Stimulated activated CD8-positive, alpha-beta memory T cell treated with anti-CD3 and anti-CD28 coated beads, Interleukin-7, amount 100 ng/mL, for 4 hours (primary cell): ENCODE measurements around the gene ADAMTSL2.

Experiments used
- DNase-seq, 2 donors: peaks; one replicate each; pipeline ENCODE4 v3.0.0-alpha.2; 2020; ENCODE audit warnings: low read depth in 2 of 2

The ADAMTSL2 gene

GRCh38 chr9:133518200-133518599, 16.3 kb upstream of the ADAMTSL2 start:
- no peak for DNase-seq

DNA sequence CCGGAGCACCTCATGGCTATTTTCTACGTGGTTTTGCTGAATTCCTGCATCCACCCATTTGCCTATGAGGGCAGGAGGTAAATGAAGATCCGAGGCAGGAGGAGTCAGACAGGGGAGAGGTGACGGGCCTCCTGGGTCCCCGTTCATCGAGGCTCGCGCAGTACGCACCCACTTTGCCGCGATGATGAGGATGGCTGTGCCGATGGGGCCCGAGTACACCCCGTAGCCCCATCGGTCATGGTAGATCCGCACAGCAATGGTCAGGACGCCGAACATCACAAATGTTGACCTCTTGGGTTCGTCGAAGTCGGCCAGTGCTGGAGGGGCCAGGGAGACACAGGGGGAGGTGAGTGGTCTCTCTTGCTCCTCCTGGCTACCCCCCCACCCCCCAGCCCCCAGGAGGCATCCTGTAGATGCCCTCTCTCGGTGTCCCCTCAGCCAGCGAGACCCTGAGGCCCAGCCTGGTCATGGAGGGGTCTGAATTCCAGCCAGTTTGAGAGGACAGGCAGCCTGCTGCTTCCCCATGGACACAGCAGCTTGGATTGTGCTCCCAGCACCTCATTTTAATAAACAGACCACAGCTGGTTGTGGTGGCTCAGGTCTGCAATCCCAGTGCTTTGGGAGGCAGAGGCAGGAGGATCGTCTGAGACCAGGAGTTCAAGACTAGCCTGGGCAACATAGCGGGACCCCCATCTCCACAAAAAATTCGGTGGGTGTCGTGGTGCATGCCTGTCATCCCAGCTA, 15.6 kb upstream of the ADAMTSL2 start:
- no peak for DNase-seq

DNA sequence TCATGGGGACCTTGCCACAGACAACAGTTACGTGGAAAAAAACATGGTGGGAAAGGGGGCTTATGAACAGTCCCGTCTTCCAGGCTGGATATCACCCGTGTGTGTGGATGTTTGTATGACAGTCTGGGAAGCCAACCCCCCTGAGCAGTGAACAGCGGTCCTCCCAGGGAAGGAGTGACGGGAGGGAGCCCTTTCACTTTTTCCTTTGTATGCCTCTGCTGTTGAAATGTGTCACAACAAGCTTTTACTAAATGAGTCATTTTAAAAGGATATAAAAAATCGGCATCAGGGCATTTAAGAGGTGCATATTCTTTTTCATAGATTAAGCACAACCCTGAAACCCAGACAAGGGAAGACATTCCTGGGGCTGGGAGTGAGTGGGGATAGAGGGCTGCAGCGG, 14.8 kb upstream of the ADAMTSL2 start:
- no peak for DNase-seq

DNA sequence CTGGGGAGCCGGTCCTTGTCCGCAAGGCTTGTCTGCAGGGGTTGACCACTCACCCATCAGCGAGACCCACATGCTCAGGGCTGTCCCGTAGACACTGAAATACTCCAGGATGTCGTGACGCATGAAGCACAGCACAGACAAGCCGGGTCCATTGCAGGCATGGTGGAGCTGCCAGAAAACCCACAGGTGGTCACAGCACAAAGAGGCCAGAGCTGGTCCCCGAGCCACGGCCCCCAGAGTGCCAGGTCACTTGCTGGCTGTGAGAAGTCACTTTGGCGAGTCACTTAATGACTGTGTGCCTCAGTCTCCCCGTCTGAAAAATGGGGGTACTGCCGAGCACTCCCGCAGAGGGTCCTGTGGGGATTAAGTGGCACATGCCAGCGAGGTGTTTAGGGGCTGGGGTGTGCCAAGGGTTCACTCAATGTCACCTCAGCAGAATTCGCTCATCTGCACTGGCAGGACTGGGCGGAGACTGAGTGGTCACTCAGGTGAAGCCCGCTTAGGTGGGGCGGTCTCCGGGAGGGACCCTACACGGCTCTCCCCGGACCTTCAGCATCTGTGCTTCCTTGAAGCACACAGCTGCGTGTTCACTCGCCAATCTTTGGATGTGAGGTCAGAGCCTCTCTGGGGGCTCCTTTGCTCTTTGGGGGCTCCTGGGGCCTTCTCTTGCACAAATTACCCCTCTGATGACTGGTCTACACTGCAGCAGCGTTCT, 14.2 kb upstream of the ADAMTSL2 start:
- DNase-seq, result no peak

DNA sequence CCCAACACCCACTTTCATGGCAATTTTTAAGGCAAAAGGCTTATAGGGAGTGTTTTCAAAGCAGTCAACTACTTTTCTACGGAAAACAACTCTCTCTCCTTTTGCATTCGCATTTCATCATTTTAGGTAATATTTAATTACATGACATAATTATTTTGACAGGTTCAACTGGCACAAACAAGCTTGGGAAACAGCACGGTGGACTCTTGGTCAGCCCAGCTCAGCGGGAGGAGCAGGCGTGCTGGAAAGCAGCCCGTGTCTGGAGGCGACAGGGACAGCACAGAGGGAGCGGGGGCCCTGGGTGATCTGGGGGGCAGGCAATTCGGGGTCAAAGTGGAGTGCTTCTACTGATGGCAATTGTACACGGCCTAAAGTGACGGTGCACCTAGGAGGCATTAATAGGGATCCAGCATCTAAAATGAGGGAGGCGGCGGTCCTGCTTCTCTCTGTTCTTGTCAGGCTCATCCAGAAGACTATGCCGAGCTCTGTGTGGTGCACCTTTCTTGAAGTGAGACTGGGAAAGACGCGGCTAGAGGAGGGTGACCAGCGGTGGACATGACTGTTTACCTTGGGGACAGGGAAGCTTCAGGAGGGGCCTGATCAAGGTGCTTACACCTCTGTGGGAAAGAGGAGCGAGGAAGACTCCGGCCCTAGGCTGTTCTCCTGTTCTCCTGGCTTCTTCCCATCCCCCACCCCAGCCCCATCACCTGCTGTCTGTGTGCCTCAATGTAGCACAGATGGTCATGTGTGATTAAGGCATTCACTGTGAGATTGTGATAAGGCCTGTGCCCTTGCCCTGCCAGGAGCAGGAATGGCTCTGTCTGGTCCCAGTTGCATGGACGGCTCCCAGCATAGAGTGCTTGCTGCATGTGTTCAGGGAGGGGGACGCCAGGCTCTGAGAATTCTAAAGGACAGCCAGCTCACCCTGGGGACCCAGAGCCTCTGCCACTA, 13.1 kb upstream of the ADAMTSL2 start:
- DNase-seq, result no peak

- DNase-seq, result no peak
Measured at GRCh38 chr9:133522073-133522910, 12.2 kb upstream of the ADAMTSL2 start.

DNA sequence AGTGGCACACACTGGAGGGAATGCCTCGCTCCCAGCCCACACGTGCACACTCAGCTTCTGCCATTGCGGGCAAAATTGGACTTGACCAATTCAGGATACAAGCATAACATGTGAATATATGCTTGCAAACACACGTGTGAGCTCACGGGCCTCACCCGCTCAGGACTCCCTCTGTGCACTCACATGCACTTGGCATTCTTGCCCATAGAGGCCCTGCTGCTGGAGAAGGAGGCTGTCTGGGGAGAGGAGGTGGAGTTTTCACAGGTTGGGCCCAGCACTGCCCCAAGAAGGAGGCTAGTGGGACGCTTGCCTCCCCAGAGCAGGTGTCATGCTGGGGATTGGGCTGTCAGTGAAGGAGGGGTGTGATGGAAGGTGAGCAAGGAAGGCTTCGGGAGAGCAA, 11.4 kb upstream of the ADAMTSL2 start:
- no peak for DNase-seq

DNA sequence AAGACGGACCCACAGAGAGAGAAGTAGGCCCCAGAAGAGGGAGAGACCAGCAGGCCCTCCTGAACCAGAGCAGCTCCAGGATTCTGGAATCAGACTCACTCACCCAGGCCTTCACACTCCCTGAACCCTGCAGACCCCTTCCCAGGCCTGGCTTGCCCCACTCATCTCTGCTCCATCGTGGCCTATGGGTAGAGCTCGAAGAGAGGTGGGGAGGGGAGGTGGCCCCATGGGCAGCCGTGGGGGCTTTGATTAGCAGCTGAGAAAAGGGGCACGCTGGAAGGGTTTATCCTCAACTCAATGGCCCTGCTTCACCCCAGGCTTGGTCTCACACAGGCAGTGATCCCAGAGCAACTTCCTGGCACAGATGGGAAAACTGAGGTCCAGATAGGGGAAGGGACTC, 10.4 kb upstream of the ADAMTSL2 start:
- DNase-seq, result no peak

- DNase-seq, result no peak
Measured at GRCh38 chr9:133524679-133525228, 9.8 kb upstream of the ADAMTSL2 start, which contains the start of gene MYMK. Gene MYMK, minus strand, starts transcription at chr9:133524959. Its CDS starts 115 bp downstream, at chr9:133524844.

DNA sequence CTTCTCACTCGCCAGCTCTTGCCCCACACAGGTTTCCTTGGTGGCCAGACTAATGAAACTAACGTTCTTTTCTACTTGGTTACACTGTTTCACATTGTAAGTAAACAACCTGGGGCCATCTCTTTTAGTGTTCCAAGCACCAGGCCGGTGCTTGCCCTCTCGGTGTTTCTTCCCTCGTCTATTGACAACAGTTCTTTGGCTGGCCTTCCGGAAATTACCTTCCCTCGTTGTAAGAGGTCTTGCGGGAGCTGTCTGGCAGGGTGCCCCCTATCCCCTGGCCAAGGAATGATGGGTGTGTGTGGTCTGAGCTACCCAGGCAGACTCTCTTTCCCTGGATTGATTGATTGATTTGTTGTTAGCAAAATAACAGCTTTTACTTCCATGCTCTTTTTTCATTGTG, 8.8 kb upstream of the ADAMTSL2 start:
- no peak for DNase-seq

DNA sequence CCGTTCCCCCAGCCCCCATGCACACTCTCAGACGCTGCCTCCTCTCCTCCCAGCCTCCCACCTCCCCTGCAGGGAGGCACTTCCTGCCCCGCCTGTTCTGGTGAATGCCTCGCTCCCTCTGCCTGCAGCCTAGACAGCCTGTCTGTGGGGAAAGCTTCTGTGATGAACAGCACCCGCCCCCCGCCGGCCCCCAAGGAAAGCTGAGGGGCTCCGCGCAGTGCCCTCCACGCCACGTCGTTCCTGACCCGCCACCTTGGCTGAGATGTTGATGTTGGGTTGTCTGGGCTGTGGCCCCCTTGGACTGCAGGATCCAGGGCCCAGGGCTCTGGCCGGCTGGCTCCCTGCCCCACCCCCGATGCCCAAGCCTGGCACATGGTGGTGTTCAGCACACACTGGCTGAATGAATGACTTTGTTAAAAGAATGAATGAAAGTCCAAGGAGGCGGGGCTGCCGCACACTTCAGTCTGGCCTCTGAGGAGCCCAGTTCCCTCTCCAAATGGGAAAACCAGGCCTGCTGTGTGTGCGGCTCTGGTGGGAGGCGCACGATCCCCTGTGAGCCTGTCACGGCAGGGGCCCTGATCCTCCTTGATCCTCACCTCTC, 7.7 kb upstream of the ADAMTSL2 start:
- DNase-seq, result no peak

DNA sequence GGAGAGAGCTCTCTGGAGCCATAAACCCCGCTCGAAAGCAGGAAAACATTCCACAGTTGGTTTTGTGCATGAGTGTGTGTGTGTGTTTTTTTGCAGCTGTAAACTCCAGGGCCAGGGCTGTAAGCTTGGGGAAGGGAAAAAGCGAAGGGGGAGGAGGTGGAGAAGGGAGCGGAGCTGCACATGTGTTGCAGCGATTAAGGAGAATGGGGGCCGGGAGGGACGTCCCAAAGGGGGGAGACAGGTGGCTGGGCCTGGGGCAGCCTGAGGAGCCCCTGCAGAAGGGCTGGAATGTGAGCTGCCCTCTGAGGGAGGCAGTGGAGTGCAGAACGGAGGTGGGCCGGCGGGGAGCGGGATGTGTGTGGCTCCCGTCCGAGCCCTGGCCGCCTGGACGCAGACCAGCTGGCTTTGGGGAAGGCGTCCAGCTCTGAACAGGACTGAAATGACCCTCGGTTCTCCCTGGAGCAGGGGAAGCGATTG, 7.0 kb upstream of the ADAMTSL2 start:
- no peak for DNase-seq

GRCh38 chr9:133528001-133528875, 6.3 kb upstream of the ADAMTSL2 start:
- no peak for DNase-seq

DNA sequence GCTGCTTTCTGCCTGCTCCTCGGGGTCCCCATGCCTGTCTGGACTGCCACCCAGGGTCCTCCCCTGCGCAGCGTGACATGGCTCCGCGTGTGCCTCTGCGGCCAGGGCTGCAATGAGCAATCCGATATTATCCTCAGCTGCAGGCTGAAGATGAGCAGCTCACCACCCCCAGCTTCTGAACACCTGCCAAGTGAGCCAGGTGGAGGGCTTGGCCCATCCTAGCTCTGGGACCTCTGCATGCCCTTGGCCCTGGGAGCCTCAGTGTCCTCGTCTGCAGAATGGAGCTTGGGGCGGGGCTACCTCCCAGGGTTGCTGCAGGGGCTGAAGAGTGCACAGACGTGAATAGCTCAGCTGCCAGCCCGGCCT, 5.6 kb upstream of the ADAMTSL2 start:
- no peak for DNase-seq

DNA sequence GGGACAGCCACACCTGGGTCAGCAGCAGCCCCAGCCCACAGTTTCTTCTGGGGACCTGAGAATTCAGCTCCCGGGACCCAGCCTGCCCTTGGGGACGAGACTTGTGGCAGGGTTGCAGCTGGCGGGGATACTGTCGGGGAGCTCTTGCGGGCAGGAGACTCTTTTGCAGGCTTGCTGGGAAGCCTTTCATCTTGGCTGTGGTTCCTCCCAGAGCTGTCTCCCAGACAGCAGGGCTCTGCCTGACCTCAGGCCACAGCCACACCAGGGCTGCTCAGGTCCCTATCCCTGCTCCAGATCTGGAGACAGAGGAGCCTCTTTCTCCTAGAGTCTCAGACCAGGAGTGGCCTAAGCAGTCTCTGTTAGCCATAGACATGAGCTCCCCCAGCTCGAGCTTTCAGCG, 5.0 kb upstream of the ADAMTSL2 start:
- DNase-seq, result no peak

DNA sequence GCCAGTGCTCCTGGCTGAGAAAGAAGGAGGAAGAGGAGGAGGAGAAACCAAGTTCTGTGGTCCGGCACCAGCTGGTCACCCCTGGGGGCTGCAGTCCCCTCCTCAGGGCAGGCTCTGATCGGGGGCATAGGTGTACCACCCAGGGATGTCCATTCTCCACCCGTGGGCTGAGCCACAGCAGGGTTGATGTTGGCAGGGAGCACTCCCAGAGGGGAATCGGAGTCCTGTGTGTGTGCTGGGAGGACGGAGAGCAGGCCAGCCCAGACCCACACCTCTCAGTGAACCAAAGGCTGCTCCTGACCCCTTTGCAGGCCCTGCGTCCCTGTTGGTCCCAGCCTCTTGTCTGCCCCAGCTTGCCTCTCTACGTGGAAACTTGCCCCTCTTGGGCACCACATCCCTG, 4.6 kb upstream of the ADAMTSL2 start:
- DNase-seq, result no peak

GRCh38 chr9:133531293-133531692, 3.2 kb upstream of the ADAMTSL2 start:
- DNase-seq, result no peak

DNA sequence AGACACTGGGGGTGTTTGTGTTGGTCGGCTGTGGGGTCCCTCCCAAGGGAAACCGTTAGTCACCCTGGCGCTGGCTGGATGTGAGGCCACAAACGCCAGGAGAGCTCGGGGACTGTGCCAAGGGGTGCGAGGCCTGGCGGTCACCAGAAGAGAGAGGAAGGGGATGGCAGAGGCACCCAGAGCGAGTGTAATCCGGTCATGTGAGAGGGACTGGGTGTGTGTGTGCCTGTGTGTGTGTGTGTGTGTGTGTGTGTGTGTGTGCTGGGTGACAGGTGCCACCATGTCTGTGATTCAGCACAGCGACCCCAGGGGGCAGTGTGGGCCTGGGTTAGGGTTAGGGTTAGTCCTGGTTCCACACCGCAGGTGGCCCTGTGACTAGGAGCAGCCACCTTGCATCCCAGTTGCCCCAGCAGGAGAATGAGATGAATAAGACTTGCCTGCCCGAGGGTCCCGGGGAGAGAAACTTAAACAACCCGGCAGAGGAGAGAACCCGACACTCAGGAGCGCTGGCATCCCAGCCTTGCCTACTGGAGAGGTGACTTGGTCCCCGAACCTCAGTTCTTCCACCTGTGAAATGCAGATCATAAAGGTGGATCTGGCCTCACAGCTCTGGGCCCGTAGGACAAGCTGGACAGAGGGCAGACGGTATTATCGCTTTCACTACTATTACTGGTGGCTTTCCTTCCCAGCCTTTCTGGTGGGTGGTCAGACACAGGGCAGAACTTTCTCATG, 1.4 kb upstream of the ADAMTSL2 start:
- DNase-seq, result peak; percentile 24 to 28

- no peak for DNase-seq
Measured at GRCh38 chr9:133533857-133534256, 647 bp upstream of the ADAMTSL2 start.
